ENCODE results near the gene CCDC92.

The CCDC92 gene, protein sequence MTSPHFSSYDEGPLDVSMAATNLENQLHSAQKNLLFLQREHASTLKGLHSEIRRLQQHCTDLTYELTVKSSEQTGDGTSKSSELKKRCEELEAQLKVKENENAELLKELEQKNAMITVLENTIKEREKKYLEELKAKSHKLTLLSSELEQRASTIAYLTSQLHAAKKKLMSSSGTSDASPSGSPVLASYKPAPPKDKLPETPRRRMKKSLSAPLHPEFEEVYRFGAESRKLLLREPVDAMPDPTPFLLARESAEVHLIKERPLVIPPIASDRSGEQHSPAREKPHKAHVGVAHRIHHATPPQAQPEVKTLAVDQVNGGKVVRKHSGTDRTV

DNA sequence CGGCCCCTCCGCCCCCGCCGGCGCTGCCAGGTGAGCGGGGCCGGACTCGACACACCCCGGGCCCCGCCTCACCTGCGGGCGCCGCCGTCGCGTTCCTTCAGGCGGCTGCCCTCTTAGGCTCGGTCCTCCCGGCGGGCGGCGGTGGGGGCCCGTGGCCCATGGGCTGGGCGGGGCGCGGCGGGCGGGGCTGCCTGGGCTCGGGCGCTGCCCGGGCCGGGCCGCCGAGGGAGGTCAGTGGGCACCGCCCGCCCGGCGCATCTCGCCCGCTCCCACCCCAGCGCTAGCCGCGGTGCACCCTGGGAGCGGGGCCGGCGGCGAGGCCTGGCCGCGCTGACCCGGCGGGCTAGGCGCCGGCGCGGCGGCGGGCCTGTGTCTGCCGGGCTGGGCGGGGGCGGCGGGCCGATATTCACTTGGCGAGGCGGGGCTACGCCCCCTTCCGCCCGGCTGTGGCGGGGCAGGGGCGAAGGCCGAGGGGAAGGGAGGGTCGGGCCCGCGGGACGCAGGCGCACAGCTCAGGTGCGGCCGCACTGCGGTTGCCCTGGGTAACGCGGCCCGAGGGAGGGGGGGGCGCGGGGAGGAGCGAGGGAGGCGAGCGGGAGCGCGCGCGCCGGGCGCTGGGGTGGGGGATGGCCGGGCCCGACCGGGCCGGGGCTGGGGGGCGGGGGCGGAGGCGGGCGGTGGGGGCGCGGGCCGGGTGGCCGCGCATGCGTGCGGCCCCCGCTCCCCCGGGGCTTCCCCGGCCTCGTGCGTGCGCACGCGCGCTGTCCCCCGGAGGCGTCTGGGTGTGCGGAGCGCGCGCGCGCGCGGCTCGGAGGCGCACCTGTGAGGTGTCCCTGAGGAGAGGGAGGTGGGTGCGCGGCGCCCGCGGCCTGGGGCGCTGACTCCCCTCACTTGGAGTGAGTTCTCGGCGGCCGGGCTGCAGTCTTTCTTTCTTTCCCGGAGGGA is at the start of gene CCDC92, which contains the start of gene ZNF664:
CCDC92 (minus strand) TSS at position 375 of the 945 bp plus-strand sequence. CDS start 28,526 bp downstream, outside the sequence.
ZNF664 (plus strand) TSS at position 759 of the 945 bp plus-strand sequence. CDS start 38,930 bp downstream, outside the sequence.
- DNase-seq (ENCODE audit: low read depth) = peak; percentile 93

GRCh38 chr12:124022161-124022560 is 49.5 kb upstream of the CCDC92 start:
- DNase-seq (ENCODE audit: low read depth) = no peak

GRCh38 chr12:124021007-124021406 is 48.4 kb upstream of the CCDC92 start:
- DNase-seq (ENCODE audit: low read depth) = no peak

GRCh38 chr12:124020514-124020949 is 47.9 kb upstream of the CCDC92 start:
- DNase-seq (ENCODE audit: low read depth) = no peak

GRCh38 chr12:124019115-124019514 is 46.5 kb upstream of the CCDC92 start:
- DNase-seq (ENCODE audit: low read depth) = no peak

GRCh38 chr12:124018539-124018938 is 45.9 kb upstream of the CCDC92 start:
- DNase-seq (ENCODE audit: low read depth) = no peak

- no peak for DNase-seq (ENCODE audit: low read depth)
Observed at GRCh38 chr12:124017064-124017463, 44.4 kb upstream of the CCDC92 start.

- no peak for DNase-seq (ENCODE audit: low read depth)
Observed at GRCh38 chr12:124015494-124016461, 43.1 kb upstream of the CCDC92 start.

GRCh38 chr12:124013073-124013472 is 40.4 kb upstream of the CCDC92 start:
- DNase-seq (ENCODE audit: low read depth) = no peak

DNA sequence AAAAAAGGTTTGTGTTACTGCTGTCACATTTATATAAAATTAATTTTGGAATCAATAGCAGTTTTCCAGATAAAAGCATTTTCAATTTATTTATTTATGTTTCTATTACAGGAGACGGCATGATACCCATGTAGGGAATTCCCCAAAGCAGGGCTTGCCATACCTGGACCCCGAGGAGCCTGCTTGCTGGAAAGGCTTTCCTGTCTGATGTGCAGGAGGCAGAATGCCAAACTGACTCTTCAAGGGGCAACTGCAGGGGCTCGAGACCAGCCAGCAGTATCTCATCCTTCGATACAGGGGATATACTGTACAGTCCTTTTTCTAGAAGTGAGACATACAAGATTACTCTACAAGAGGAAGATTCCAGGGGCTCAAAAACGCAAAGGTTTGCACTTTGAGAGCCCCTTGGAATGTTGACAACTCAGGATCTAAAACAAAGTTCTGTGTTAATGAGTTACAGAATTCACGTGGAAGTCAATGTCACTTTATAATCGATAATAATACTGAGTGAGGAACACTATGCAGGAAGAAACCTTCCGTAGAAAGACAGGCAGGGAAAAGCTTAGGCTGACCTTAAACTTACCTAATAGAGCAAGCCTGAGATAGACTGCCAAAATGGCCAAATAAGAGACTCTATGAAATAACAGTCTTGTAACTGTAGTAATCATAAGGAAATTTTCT is 38.9 kb upstream of the CCDC92 start:
- no peak for DNase-seq (ENCODE audit: low read depth)

GRCh38 chr12:124010687-124011086 is 38.1 kb upstream of the CCDC92 start:
- DNase-seq (ENCODE audit: low read depth) = no peak

DNA sequence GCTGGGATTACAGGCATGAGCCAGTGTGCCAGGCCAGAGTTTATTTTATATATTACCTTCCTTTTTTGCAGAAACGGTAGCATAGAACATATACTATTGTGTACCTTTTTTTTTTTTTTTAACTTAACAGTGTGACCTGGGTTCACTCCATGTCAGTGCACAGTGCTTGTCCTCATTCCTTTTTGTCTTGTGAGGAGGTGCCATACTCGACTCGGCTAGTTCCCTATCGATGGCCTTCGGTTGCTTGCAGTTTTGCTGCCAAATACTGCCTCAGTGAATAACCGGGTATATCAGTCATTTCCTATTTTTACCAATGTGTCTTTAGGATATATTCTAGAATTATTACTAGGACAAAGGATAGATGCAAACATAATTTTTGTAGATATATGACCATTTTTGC is 37.1 kb upstream of the CCDC92 start:
- DNase-seq (ENCODE audit: low read depth) = no peak

GRCh38 chr12:124008595-124008994 is 36.0 kb upstream of the CCDC92 start:
- DNase-seq (ENCODE audit: low read depth) = no peak

DNA sequence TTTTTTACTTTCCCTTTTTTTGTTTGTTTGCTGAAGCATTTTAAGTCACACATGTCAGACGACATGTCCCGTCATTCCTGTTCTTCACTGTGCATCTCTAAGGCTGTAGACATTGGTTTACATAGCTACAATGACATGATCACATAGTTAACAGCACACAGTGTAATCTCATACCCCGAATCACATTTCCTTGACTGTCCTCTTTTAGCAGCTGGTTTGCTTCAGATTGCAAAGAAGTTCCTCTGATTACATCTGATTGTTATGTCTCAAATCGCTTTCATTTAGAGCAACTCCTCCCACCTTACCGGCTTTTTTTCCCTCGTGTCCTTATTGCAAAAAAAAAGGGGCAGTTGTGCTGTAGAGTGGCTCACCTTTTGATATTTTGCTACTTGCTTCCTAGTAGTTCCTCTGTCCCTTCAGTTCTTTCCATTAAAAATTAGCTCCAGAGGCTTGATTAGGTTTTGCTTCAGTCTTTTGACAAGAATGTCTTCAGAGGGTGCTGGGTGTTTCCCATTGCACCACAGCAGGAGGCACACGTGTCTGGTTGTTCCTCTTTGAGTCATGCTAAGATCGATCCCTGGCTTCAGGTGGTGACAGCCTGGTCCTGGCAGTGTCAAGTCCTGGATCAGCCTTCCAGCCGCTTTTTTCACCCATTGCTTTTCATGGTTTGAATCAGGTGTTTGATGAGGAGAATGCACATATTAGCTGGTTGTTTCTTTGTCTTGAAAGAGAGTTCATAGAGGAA is 35.4 kb upstream of the CCDC92 start:
- DNase-seq (ENCODE audit: low read depth) = no peak

GRCh38 chr12:124006846-124007713 is 34.4 kb upstream of the CCDC92 start:
- DNase-seq (ENCODE audit: low read depth) = no peak

GRCh38 chr12:124006085-124006845 is 33.6 kb upstream of the CCDC92 start:
- no peak for DNase-seq (ENCODE audit: low read depth)

GRCh38 chr12:124004233-124004875 is 31.7 kb upstream of the CCDC92 start:
- DNase-seq (ENCODE audit: low read depth) = no peak

DNA sequence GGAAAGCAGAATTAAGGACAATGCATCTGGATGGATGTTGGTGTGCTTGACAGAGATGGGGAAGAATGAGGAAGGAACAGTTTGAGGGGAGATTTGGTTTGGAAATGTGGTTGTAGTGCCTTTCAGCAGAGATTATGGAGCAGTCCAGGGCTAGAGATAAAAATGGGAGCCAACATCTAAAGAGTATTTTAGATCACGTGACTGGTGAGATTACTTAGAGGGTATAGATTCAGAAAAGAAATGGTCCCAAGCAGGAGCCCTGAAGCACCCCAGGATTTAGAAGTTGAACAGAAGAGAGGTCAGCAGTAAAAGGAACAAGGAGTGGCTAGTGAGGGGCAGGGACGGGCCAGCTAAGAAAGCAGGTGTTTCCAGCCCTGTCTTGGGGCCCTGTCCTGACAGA is 30.0 kb upstream of the CCDC92 start:
- DNase-seq (ENCODE audit: low read depth) = no peak
